ENCODE results near the gene CTSD.

Gene CTSD

GRCh38 chr11:1767399-1768140 lies 3.8 kb upstream of the CTSD start:
- Mint-ChIP-seq H3K4me3 (no peak overlapping the region), H3K4me1 (ENCODE audit: low read depth) (peaks cover 26% of the 10 kb centered on the region), H3K9me3 (no peaks in the 10 kb centered on the region), H3K27ac (no peak overlapping the region), H3K27me3 (ENCODE audit: low read depth) (no peaks in the 10 kb centered on the region), H3K36me3 (ENCODE audit: low read depth) (no peaks in the 10 kb centered on the region)

- Mint-ChIP-seq H3K4me1 (ENCODE audit: low read depth) (peaks cover 22% of the 10 kb centered on the region), H3K4me3 (no peak overlapping the region), H3K27me3 (ENCODE audit: low read depth) (no peaks in the 10 kb centered on the region), H3K9me3 (no peaks in the 10 kb centered on the region), H3K27ac (no peak overlapping the region), H3K36me3 (ENCODE audit: low read depth) (peaks cover 2% of the 10 kb centered on the region)
Observed at GRCh38 chr11:1766719-1767398, 3.1 kb upstream of the CTSD start.

DNA sequence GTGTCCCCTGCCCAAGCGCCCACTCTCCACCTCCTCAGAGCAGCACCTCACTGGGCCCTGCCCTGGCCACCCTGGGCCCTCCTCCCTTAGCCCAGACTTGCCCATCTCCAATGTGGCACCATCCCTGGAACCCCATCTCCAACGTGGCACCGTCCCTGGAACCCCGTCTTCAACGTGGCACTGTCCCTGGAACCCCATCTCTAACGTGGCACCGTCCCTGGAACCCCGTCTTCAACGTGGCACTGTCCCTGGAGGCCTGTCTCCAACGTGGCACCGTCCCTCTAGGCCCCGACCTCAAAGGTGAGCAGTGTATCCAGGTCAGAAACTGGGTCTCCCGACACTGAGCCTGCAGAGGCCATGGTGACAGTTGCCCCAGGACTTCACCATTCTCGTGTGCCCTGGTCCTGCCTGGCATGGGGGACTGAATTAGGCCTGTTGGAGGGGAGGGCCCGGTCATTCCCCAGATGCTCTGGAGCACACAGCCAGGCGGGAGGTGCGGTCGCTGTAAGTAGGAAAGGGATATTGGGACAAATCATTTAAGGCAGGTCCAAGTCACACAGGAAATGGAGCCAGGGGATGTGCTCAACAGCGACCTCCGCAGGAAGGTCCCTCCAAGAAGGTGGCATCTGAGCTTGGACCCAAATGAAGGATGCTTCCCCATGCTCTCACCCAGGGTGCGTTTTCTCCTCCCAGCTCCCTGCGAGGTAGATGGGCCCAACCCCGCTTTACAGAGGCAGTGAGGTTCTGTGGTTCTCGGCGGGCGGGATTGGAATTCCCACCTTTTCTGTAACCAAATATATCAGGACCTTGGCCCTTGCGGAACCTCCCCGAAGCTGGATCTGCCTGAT lies 2.4 kb upstream of the CTSD start:
- no peaks in the 10 kb centered on the region for H3K27me3 Mint-ChIP-seq (ENCODE audit: low read depth)
- H3K36me3 Mint-ChIP-seq (ENCODE audit: low read depth) = peaks cover 2% of the 10 kb centered on the region
- H3K27ac Mint-ChIP-seq = no peak overlapping the region
- H3K4me1 Mint-ChIP-seq (ENCODE audit: low read depth) = peaks cover 19% of the 10 kb centered on the region
- no peaks in the 10 kb centered on the region for H3K9me3 Mint-ChIP-seq
- H3K4me3 Mint-ChIP-seq = no peak overlapping the region

- peaks cover 19% of the 10 kb centered on the region for H3K4me1 Mint-ChIP-seq (ENCODE audit: low read depth)
- no peaks in the 10 kb centered on the region for H3K27me3 Mint-ChIP-seq (ENCODE audit: low read depth)
- no peak overlapping the region for H3K27ac Mint-ChIP-seq
- H3K9me3 Mint-ChIP-seq = no peaks in the 10 kb centered on the region
- H3K36me3 Mint-ChIP-seq (ENCODE audit: low read depth) = peaks cover 6% of the 10 kb centered on the region
- H3K4me3 Mint-ChIP-seq = peak overlapping the region; percentile 73
Observed at GRCh38 chr11:1763336-1763795, 361 bp downstream of the CTSD start.

DNA sequence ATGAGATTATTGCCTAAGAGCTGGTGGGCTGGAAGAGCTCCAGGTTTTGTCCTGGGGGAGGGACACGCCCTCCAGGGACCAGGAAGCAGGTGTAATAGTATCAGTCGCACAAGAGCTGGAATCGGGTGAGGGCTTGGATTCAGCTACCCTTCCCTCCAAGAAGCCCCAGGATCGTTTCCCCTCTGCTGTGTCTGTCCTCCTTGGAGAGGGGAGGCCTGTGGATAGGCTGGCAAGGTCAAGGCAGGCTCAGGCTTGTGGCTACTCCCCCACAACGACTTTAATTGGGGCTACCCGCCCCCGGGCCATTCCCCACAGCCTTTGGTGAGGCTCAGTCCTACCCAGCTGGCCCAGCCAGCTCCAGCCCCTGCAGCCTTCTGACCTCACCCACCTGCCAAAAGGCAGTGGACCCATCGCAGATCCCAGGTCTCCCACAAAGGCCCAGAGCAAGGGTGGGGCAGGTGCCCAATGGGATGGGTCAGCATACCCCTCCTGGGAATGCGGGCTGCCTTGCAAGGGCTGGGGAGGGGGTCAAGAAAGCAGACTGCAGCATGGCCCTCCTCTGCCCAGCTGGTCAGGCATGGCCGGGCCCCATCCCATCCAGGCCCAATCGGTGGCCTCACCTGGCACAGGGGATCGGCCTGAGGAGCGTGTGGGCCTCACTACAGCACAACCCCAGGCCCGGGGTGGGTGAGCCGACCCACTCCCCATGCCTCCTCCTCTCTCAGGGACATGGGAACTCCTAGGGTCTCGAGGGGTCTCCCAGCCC lies 1.0 kb downstream of the CTSD start:
- peak overlapping the region; percentile 73 for H3K4me3 Mint-ChIP-seq
- no peaks in the 10 kb centered on the region for H3K27me3 Mint-ChIP-seq (ENCODE audit: low read depth)
- peaks cover 19% of the 10 kb centered on the region for H3K4me1 Mint-ChIP-seq (ENCODE audit: low read depth)
- H3K9me3 Mint-ChIP-seq = no peaks in the 10 kb centered on the region
- peak overlapping the region; percentile 55 for H3K27ac Mint-ChIP-seq
- H3K36me3 Mint-ChIP-seq (ENCODE audit: low read depth) = peaks cover 7% of the 10 kb centered on the region

GRCh38 chr11:1761857-1762536 lies 1.7 kb downstream of the CTSD start:
- H3K9me3 Mint-ChIP-seq = no peaks in the 10 kb centered on the region
- H3K36me3 Mint-ChIP-seq (ENCODE audit: low read depth) = peaks cover 8% of the 10 kb centered on the region
- H3K4me1 Mint-ChIP-seq (ENCODE audit: low read depth) = peaks cover 24% of the 10 kb centered on the region
- H3K27me3 Mint-ChIP-seq (ENCODE audit: low read depth) = no peaks in the 10 kb centered on the region
- H3K4me3 Mint-ChIP-seq = peak overlapping the region; percentile 73
- H3K27ac Mint-ChIP-seq = peak overlapping the region; percentile 55

DNA sequence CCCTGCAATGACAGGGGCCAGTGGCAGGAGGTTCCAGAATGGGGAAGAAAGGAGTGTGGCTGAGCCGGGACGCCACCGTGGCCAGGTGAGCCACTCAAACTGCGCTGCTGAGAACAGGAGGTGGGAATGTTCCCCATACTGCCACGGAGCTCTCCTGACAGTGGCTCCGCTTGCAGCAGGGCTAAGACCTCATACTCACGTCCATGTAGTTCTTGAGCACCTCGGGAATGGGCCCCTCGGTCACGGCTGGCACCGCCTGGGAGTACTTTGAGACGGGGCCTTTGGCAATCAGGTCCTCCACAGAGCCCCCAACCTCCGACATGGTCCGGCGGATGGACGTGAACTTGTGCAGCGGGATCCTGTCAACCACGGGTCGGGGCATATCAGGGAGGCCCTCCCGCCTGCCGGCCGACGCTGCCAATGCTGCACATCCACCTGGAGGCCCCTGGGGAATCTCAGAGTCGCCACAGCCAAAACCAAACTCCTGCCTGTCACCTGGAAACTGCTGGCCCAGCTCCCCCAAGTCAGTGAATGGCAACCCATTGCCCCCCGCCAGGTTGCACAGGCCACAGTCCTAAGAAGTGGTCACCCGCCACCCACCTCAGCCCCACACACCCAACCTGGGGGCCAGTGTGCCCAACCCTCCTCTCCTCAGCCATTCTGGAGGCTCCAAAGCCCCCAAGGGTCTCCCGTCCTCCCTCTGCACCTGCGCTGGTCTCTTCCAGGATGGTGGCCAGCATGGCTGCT lies 2.4 kb downstream of the CTSD start:
- peaks cover 27% of the 10 kb centered on the region for H3K4me1 Mint-ChIP-seq (ENCODE audit: low read depth)
- no peaks in the 10 kb centered on the region for H3K9me3 Mint-ChIP-seq
- peak overlapping the region; percentile 55 for H3K27ac Mint-ChIP-seq
- H3K27me3 Mint-ChIP-seq (ENCODE audit: low read depth) = no peaks in the 10 kb centered on the region
- H3K4me3 Mint-ChIP-seq = peak overlapping the region; percentile 3
- H3K36me3 Mint-ChIP-seq (ENCODE audit: low read depth) = peaks cover 10% of the 10 kb centered on the region

DNA sequence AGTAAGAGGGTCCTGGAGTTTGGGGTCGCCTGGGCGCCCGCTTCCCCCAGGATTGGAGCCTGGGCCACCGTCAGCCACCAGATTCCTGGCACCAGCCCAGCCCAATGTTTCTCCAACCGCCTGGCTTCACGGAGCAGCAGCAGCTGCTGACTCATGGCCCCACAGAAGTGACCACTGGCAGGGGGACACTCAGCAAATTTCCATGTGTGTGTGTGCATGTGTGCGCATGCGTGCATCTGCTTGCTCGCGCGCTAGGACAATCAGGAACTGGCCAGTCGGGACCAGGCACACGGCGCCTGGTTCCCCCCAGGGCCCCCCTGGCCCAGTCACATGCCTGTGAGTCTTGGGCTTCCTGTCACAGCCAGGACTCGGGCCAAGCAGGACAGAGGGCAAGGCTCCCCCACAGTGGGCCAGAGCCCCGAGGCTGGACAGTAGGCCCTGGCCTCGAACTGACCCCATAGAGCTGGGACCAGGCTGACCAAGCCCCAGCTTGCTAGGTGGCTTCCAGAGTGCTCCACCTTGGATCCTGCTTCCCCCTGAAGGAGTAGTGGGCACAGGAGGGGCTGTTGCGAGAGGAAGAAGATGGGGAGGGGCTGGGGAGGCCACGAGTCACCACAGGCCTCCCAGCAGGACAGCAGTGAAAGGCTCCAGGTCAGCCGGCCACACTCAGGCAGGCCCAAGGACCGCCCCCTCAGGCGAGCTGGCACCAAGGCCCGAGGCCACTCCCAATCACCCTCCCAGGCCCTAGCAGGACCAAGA lies 3.2 kb downstream of the CTSD start:
- Mint-ChIP-seq H3K27me3 (ENCODE audit: low read depth) (no peaks in the 10 kb centered on the region), H3K4me1 (ENCODE audit: low read depth) (peaks cover 33% of the 10 kb centered on the region), H3K4me3 (no peak overlapping the region), H3K36me3 (ENCODE audit: low read depth) (peaks cover 14% of the 10 kb centered on the region), H3K27ac (no peak overlapping the region), H3K9me3 (no peaks in the 10 kb centered on the region)

GRCh38 chr11:1759851-1760220 lies 3.9 kb downstream of the CTSD start:
- Mint-ChIP-seq H3K9me3 (no peaks in the 10 kb centered on the region), H3K27ac (no peak overlapping the region), H3K27me3 (ENCODE audit: low read depth) (no peaks in the 10 kb centered on the region), H3K36me3 (ENCODE audit: low read depth) (peaks cover 17% of the 10 kb centered on the region), H3K4me1 (ENCODE audit: low read depth) (peaks cover 36% of the 10 kb centered on the region), H3K4me3 (no peak overlapping the region)

- Mint-ChIP-seq H3K4me3 (peak overlapping the region; percentile 60), H3K27ac (peak overlapping the region; percentile 52), H3K27me3 (ENCODE audit: low read depth) (no peaks in the 10 kb centered on the region), H3K4me1 (ENCODE audit: low read depth) (peaks cover 36% of the 10 kb centered on the region), H3K9me3 (no peaks in the 10 kb centered on the region), H3K36me3 (ENCODE audit: low read depth) (peaks cover 18% of the 10 kb centered on the region)
Observed at GRCh38 chr11:1759151-1759850, 4.4 kb downstream of the CTSD start.

DNA sequence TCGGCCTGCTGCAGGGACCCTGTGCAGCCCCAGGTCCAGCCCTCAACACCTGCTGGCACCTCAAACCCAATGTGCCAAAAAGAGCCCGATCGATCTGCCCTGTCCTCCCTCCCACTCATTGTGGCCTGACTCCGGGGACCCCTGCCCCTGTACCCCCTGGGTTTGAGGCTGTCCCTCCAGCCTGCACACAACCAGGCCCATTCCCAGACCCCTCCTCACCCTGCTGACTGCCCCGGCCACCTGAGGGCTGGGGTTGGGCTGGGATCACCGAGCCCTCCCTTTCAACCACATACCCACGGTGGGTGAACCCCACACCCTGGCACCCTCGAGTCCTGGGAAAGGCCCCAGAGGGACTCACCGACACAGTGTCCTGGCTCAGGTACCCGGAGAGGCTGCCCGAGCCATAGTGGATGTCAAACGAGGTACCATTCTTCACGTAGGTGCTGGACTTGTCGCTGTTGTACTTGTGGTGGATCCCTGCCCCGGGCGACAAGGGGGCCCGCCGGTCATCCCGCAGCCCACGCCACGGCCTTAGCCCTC lies 5.0 kb downstream of the CTSD start:
- peak overlapping the region; percentile 60 for H3K4me3 Mint-ChIP-seq
- H3K9me3 Mint-ChIP-seq = no peaks in the 10 kb centered on the region
- peak overlapping the region; percentile 85 for H3K27ac Mint-ChIP-seq
- peaks cover 18% of the 10 kb centered on the region for H3K36me3 Mint-ChIP-seq (ENCODE audit: low read depth)
- no peaks in the 10 kb centered on the region for H3K27me3 Mint-ChIP-seq (ENCODE audit: low read depth)
- H3K4me1 Mint-ChIP-seq (ENCODE audit: low read depth) = peaks cover 34% of the 10 kb centered on the region
